Stomach smooth muscle (tissue), 2 donors: ENCODE data around the gene DSTN.
A peak's percentile ranks its signal among the peaks of the same experiment; 100 is the strongest.

Experiments used
- H3K27ac ChIP-seq: one replicate; pipeline ENCODE4 v1.7.0; 2013; ENCODE audit warnings: mild to moderate bottlenecking, low read length, inconsistent platforms
- H3K27me3 ChIP-seq, 2 donors: one replicate each; pipeline ENCODE4 v1.7.0; 2013; ENCODE audit warnings: low read length in 2 of 2; ENCODE audit not compliant: insufficient read depth in 2 of 2, control insufficient read depth in 1 of 2
- H3K36me3 ChIP-seq, 2 donors: one replicate each; pipeline ENCODE4 v1.7.0; 2013; ENCODE audit warnings: low read length in 2 of 2; ENCODE audit not compliant: control insufficient read depth in 2 of 2, insufficient read depth in 2 of 2
- H3K4me1 ChIP-seq: one replicate; pipeline ENCODE4 v1.7.0; 2013; ENCODE audit warnings: low read length; ENCODE audit not compliant: control insufficient read depth, insufficient read depth
- H3K4me3 ChIP-seq, 2 donors: one replicate each; pipeline ENCODE4 v1.7.0; 2013; ENCODE audit warnings: low read length in 2 of 2
- H3K9ac ChIP-seq, 2 donors: one replicate each; pipeline ENCODE4 v1.7.0; 2013; ENCODE audit warnings: low read length in 2 of 2, mild to moderate bottlenecking in 1 of 2
- H3K9me3 ChIP-seq, 2 donors: one replicate each; pipeline ENCODE4 v1.7.0; 2013; ENCODE audit warnings: low read length in 2 of 2; ENCODE audit not compliant: control insufficient read depth in 2 of 2
- donor health status: healthy.
- donor health status: Pancreatic carcinoma.

The DSTN gene

DNA sequence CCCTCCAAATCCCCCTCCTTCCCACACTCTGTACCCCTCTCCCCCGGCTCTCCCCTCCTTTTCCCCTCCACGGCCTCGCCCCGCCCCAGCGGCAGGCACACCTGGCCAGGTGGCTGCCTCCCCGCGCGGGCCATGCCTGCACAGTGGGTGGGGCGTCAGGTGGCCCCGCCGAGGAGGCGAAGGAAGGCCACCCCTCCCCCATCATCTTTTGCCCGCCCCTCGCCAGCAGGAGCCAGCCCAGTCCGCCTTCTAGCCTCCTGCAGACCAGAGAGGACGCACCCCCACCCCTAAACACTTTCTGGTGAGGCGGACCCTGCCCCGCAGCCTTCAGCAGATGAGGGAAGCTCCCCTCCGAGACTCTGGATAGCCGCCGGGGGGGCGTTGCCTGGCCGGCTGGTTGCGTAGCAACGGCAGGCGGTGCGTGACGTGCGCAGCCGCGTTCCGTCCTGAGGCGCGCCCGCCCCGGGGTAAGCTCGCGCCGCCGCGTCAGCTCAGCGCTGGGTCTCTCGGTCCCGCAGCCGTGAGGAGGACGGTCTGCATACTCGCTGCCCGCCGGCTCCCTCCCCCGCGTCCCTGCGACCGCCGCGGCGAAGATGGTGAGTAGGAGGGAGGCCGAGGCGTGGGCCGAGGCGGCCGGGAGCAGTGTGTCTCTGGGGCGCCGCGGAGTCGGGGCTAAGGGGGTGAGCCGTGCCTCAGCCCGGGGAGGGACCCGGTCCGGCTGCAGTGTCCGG lies at the start of gene DSTN:
TSS of gene DSTN (plus strand) at position 460 of the 731 bp plus-strand sequence. CDS start at position 594, 134 bp downstream.
- Histone ChIP-seq H3K36me3 (peaks cover 2 to 4% of the 10 kb centered on the region in 2 donors), H3K4me1 (peaks cover 22% of the 10 kb centered on the region), H3K9ac (peak within 1 kb of the TSS; percentile 97 to 99), H3K27ac (peak within 1 kb of the TSS; percentile 99), H3K4me3 (peak within 1 kb of the TSS; percentile 96), H3K9me3 (no peaks in the 10 kb centered on the region), H3K27me3 (no peaks in the 10 kb centered on the region)

DNA sequence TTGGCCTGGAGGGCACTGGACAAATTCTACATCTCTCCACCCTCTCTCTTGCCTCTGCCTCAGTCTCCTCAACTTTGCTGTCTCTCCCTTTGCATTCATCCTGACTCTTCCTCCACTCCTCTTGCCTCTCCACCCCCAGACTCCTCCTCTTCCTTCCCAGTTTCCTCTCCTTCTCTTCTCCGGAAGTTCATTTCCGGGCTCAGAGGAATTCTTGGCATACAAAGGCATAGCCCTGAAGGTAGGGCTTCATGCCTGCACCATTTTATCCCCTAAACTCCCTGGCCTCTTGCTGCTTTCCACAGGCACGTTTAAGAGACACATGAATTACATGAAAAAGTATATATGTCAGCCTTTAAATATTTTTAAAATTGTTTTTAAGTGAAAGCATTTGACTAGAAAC lies 49.3 kb upstream of the DSTN start:
- H3K4me3 ChIP-seq: no peak overlapping the region
- no peaks in the 10 kb centered on the region for H3K9me3 ChIP-seq
- H3K27me3 ChIP-seq: no peaks in the 10 kb centered on the region
- H3K36me3 ChIP-seq: no peaks in the 10 kb centered on the region
- no peak overlapping the region for H3K27ac ChIP-seq
- no peak overlapping the region for H3K9ac ChIP-seq
- no peaks in the 10 kb centered on the region for H3K4me1 ChIP-seq

DNA sequence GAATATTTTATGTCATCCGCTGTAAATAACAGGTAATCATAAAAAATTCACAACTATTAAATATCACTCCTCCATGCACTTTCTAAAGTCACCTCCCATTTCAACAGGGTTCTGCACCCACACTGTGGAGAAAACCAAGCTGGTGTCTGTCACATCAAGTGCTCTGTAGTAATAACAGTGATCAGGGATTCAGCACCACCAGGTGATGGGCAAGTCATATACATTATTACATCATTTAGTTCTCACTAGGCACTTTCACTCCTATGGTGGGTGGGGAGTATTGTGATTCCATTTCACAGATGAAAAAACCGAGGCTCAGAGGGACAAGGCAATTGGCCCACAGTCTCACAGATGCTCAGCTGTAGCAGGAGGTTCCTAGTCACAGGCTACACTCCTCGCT lies 47.3 kb upstream of the DSTN start:
- Histone ChIP-seq H3K9me3 (no peaks in the 10 kb centered on the region), H3K4me1 (no peaks in the 10 kb centered on the region), H3K4me3 (no peak overlapping the region), H3K27me3 (no peaks in the 10 kb centered on the region), H3K36me3 (no peaks in the 10 kb centered on the region), H3K27ac (no peak overlapping the region), H3K9ac (no peak overlapping the region)

DNA sequence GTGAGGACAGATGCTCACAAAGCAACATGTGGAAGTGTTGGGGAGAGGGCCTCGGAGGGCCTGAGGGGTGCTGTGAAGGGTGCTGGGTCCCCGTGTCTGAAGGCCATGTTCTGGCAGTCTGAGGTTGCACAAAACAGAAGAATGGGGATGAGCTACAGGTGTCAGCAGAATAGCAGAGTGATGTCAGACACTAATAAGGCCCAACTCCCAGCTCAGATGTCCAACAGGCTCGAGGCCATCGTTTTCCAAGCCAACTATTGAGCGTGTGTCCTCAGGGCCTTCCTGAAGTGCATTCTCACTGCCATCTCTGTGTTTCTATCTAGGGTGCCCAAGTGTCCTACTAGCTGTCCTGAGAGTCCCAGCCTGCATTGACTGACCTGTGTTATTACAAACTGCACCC lies 46.5 kb upstream of the DSTN start:
- no peaks in the 10 kb centered on the region for H3K4me1 ChIP-seq
- H3K36me3 ChIP-seq: no peaks in the 10 kb centered on the region
- H3K4me3 ChIP-seq: no peak overlapping the region
- no peak overlapping the region for H3K9ac ChIP-seq
- H3K9me3 ChIP-seq: no peaks in the 10 kb centered on the region
- H3K27ac ChIP-seq: no peak overlapping the region
- no peaks in the 10 kb centered on the region for H3K27me3 ChIP-seq

DNA sequence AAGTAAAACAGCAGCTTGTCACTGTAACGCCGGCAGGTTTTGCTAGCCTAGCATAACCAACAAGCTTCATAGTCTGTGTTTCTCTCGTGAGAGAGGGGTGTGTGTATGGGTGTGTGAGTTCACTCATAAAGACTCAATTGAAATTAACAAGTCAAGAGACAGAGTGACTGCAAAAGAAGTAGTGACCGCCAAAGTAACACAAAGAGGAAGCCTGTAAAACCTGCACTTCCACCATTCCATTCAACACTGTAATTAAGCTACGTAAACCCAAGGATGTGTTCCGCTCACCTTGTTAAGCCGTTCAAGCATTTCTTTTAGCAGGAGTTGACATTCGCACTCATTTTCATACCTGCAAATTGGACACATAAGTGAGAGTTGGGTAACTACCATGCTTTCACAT lies 45.3 kb upstream of the DSTN start:
- Histone ChIP-seq H3K9ac (no peak overlapping the region), H3K27ac (no peak overlapping the region), H3K36me3 (no peaks in the 10 kb centered on the region), H3K4me3 (no peak overlapping the region), H3K27me3 (no peaks in the 10 kb centered on the region), H3K4me1 (no peaks in the 10 kb centered on the region), H3K9me3 (no peaks in the 10 kb centered on the region)

DNA sequence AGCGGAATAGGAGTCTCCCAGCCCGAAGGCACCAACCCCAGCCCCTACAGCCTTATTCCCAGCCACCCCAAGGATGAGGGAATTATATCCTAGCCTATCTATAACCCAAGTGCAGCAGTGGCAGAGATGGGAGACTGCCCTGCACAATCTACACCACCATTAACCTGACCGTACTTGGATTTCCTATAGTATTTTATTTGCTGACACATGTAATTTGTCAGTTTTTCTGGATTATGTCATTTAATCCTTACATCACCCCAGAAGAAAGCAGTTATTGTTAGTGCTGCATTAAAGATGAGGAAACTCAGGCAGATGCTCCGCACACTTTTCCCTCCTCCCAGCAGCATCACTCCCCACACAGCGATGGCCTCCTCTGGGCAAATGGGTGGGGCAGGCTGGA lies 44.7 kb upstream of the DSTN start:
- peaks cover under 1% of the 10 kb centered on the region for H3K4me1 ChIP-seq
- no peak overlapping the region for H3K27ac ChIP-seq
- H3K9me3 ChIP-seq: no peaks in the 10 kb centered on the region

DNA sequence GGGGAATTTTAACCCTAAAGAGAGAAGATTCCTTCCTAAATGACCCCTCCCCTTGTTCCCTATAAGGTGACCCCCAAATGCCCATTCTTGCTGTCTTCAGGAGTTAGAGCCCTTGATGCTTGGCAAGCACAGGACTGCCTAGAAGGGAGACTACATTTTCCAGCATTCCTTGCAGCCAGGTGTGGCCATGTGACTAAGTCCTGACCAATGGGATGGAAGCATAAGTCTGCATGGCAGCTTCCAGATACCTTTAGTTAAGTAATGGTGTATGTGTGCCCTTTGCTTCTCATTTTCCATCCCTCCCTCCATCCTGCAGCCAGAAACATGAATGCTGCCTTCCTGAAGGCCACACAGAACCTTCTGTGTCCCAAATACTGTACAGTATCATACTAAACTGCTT lies 44.2 kb upstream of the DSTN start:
- no peak overlapping the region for H3K27ac ChIP-seq
- H3K4me3 ChIP-seq: no peak overlapping the region
- H3K9me3 ChIP-seq: no peaks in the 10 kb centered on the region
- H3K27me3 ChIP-seq: no peaks in the 10 kb centered on the region
- H3K4me1 ChIP-seq: peaks cover 5% of the 10 kb centered on the region
- no peak overlapping the region for H3K9ac ChIP-seq
- no peaks in the 10 kb centered on the region for H3K36me3 ChIP-seq

More for the DNA sequence above, 44.7 kb upstream of the DSTN start:
- Histone ChIP-seq H3K27me3 (no peaks in the 10 kb centered on the region), H3K4me3 (no peak overlapping the region), H3K36me3 (no peaks in the 10 kb centered on the region), H3K9ac (no peak overlapping the region)

DNA sequence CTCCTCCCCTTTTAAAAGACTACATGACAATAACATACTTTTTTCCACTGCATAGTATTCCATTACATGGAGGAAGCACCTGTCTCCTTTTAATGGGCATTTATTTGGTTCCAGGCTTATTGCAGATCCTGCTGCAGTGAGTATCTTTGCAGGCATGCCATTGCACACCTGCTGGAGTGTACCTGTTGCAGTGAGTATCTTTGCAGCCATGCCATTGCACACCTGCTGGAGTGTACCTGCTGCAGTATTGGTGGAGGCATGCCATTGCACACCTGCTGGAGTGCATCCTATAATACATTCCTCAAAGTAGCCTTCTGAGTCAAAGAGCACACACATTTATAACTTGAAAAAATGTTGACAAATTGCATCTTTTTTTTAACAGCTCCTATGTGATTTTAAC lies 40.3 kb upstream of the DSTN start:
- peaks cover 15% of the 10 kb centered on the region for H3K4me1 ChIP-seq
- no peak overlapping the region for H3K27ac ChIP-seq
- no peaks in the 10 kb centered on the region for H3K27me3 ChIP-seq
- no peaks in the 10 kb centered on the region for H3K9me3 ChIP-seq
- H3K4me3 ChIP-seq: no peak overlapping the region
- H3K36me3 ChIP-seq: no peaks in the 10 kb centered on the region
- H3K9ac ChIP-seq: no peak overlapping the region

GRCh38 chr20:17530153-17530552 lies 39.7 kb upstream of the DSTN start:
- Histone ChIP-seq H3K4me1 (peaks cover 15% of the 10 kb centered on the region), H3K9me3 (no peaks in the 10 kb centered on the region), H3K27ac (peak overlapping the region; percentile 80), H3K4me3 (peak overlapping the region in 1 of 2 donors; percentile 76), H3K27me3 (no peaks in the 10 kb centered on the region), H3K36me3 (no peaks in the 10 kb centered on the region), H3K9ac (peak overlapping the region in 1 of 2 donors; percentile 71)

DNA sequence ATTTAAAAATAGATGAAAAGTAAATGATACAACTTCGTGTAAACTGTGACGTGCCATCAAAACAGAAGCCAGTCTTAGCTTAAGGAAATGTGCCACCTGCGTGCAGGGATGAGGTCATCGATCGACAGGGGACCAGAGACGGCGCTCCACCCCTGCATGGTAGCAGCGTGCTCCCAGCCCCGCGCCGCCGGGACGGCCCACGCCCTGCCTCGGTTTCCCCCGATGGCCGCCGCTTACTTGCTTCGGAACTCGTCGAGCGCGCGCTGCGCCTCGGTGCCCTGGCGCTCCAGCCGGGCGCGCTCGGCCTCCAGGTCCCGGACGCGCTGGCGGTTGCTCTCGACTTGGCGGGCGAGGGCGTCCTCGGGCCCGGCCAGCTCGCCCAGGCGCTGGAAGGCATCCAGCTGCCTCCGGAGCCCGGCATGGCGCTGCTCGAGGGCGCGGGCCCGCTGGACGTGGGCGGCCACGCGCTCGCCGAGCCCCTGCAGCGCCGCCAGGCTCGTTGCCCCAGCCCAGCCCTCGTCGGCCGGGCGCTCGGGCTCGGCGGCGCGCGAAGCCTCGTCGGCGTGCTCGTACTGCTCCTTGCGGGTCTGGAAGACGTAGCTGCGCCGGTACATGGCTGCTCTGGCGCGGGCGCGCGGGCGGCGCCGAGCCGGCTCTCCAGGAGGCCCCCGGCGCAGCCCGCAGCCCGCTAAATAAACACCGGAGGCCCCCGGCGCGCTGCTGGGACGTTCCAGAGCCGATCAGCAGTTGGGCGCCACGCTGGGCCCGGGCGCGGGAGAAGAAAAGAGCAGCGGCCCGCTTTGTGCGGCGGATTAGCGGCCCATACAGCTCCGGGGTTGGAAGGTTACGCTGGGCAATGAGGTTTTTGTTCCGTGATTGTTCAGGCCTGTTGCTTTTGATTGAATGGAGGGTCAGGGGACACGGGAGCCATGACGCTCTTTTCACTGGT lies 38.9 kb upstream of the DSTN start, which contains the start of gene BFSP1:
TSS of gene BFSP1 (minus strand) at position 664 of the 949 bp plus-strand sequence. CDS start at position 614, 50 bp downstream.
- Histone ChIP-seq H3K9me3 (no peaks in the 10 kb centered on the region), H3K9ac (peak within 1 kb of the TSS; percentile 39 to 71), H3K36me3 (no peaks in the 10 kb centered on the region), H3K4me1 (peaks cover 15% of the 10 kb centered on the region), H3K27me3 (no peaks in the 10 kb centered on the region), H3K4me3 (peak within 1 kb of the TSS; percentile 28 to 76), H3K27ac (peak within 1 kb of the TSS; percentile 80)
